Measurements from ENCODE around the gene CA6. TPM values are rescaled to one million over a fixed set of nuclear protein-coding genes. Genes with fewer than 3 reads are reported as not detected.
"Not testable (repeated sequence)": the region's sequence is repeated elsewhere in the genome, so short reads cannot be mapped to it uniquely, and the experiment has no call there.

Gene CA6
- total RNA-seq, 2 donors from 2014 or later = not detected

DNA sequence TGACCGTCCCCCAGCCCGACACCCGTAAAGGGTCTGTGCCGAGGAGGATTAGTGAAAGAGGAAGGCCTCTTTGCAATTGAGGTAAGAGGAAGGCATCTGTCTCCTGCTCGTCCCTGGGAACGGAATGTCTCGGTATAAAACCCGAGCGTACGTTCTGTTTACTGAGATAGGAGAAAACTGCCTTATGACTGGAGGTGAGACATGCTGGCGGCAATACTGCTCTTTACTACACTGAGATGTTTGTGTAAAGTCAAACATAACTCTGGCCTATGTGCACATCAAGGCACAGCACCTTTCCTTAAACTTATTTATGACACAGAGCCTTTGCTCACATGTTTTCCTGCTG is 56.5 kb downstream of the CA6 start:
- H3K9ac ChIP-seq (ENCODE audit: low read depth in 2 of 2, low read length in 2 of 2); H3K4me1 ChIP-seq; H3K9me3 ChIP-seq; H3K36me3 ChIP-seq; H3K27me3 ChIP-seq; intact Hi-C loops (cut with DNase I); H3K4me3 ChIP-seq: not testable (repeated sequence)
- peak; percentile 31 for DNase-seq
- peak overlapping the region; percentile 55 for H3K27ac ChIP-seq

DNA sequence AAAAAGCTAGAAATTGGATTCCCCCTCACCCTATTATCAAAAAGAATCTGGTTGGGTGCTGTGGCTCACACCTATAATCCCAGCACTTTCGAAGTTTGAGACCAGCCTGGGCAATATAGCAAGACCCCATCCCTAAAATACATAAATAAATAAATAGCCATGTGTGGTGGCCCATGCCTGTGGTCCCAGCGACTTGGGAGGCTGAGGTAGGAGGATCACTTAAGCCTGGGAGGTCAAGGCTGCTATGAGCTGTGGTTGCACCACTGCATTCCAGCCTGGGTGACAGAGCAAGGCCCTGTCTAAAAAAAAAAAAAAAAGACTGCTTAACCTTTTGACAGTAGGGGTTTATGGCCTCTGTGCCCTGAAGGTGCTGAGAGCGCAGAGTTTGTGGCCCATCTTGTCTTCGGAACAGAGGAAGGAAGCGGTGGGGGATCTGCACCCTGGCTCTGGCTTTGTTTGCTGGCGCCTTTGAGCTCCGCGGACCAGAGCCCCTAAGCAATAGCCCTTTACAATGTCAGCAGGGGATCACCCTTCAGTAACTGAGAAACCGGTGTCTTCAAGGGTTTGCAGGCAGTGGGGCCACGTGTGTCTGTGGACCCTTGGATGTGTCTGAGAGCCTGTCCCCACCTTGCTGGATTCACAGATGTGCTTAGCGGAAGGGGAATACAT is 58.5 kb downstream of the CA6 start:
- TF ChIP-seq, protein P1, sequence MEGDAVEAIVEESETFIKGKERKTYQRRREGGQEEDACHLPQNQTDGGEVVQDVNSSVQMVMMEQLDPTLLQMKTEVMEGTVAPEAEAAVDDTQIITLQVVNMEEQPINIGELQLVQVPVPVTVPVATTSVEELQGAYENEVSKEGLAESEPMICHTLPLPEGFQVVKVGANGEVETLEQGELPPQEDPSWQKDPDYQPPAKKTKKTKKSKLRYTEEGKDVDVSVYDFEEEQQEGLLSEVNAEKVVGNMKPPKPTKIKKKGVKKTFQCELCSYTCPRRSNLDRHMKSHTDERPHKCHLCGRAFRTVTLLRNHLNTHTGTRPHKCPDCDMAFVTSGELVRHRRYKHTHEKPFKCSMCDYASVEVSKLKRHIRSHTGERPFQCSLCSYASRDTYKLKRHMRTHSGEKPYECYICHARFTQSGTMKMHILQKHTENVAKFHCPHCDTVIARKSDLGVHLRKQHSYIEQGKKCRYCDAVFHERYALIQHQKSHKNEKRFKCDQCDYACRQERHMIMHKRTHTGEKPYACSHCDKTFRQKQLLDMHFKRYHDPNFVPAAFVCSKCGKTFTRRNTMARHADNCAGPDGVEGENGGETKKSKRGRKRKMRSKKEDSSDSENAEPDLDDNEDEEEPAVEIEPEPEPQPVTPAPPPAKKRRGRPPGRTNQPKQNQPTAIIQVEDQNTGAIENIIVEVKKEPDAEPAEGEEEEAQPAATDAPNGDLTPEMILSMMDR (IDR thresholded peaks at IDR 0.05) = no peak
- Histone ChIP-seq H3K4me3 (no peak overlapping the region), H3K9ac (ENCODE audit: low read depth in 2 of 2, low read length in 2 of 2) (no peak overlapping the region), H3K36me3 (no peaks in the 10 kb centered on the region), H3K27me3 (no peaks in the 10 kb centered on the region), H3K27ac (no peak overlapping the region), H3K4me1 (no peaks in the 10 kb centered on the region), H3K9me3 (no peaks in the 10 kb centered on the region)
- no peak for DNase-seq
- intact Hi-C loops (cut with DNase I) = no loop called here

DNA sequence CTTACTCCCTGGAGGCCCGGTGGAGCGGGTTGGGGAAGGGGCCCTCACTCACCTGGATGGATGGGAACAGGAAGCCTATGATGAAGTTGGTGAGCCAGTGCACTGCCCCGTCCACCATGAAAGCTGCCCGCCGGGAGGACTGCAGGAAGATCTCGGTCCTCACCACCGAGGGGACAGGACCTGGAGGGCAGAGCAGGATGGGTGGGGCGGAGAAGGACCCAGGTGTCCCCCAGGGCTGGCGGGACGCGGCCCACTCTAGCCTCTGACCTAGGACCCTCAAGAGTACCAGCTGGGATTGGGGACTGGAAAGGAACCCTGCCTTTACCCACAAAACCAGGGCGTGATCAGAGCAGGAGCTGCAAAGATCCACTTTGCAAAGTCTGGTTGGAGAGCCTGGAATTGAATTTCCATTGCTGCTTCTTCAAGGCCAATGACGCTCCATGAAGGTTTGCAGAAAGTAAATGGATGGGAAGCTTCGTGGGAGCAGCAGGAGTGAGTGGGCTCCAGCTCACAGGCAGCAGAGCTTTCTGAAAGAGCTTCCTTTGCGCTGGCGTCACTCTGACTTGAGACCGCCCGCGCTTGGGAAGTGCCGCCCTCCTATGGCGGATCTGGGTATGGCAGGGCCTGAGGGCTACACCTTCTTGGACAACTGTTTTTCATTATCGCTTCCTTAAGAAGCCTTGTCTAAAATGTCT is 59.2 kb downstream of the CA6 start:
- Histone ChIP-seq H3K9ac (ENCODE audit: low read depth in 2 of 2, low read length in 2 of 2) (no peak overlapping the region), H3K4me3 (no peak overlapping the region), H3K36me3 (no peaks in the 10 kb centered on the region), H3K27ac (no peak overlapping the region), H3K4me1 (no peaks in the 10 kb centered on the region), H3K27me3 (no peaks in the 10 kb centered on the region), H3K9me3 (no peaks in the 10 kb centered on the region)
- intact Hi-C loops (cut with DNase I) = loop anchor here (5.0 kb wide), 2 partner anchors 88 to 97 kb away; no protein-coding TSS in a partner anchor
- DNase-seq = peak; percentile 91
- TF ChIP-seq, protein P1 (IDR thresholded peaks at IDR 0.05) = peak; percentile 88

DNA sequence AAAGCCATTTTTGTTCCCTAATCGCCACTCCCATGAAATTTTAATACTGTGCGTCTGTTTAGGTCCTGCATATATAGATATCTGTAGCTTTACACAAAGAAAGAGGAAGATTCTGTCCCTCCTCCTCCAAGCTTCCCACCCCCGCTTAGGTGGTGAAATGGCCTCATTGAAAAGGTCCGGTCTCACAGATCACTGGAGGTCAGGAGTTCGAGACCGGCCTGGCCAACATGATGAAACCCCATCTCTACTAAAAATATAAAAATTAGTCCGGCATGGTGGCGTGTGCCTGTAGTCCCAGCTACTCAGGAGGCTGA is 59.7 kb downstream of the CA6 start:
- Histone ChIP-seq H3K36me3 (no peaks in the 10 kb centered on the region), H3K27me3 (no peaks in the 10 kb centered on the region), H3K9me3 (no peaks in the 10 kb centered on the region), H3K4me1 (no peaks in the 10 kb centered on the region), H3K9ac (ENCODE audit: low read depth in 2 of 2, low read length in 2 of 2) (no peak overlapping the region), H3K27ac (no peak overlapping the region), H3K4me3 (no peak overlapping the region)
- no peak for DNase-seq
- intact Hi-C loops (cut with DNase I) = loop anchor here (5.0 kb wide), 2 partner anchors 88 to 97 kb away; no protein-coding TSS in a partner anchor
- TF ChIP-seq, protein P1 (IDR thresholded peaks at IDR 0.05) = no peak

DNA sequence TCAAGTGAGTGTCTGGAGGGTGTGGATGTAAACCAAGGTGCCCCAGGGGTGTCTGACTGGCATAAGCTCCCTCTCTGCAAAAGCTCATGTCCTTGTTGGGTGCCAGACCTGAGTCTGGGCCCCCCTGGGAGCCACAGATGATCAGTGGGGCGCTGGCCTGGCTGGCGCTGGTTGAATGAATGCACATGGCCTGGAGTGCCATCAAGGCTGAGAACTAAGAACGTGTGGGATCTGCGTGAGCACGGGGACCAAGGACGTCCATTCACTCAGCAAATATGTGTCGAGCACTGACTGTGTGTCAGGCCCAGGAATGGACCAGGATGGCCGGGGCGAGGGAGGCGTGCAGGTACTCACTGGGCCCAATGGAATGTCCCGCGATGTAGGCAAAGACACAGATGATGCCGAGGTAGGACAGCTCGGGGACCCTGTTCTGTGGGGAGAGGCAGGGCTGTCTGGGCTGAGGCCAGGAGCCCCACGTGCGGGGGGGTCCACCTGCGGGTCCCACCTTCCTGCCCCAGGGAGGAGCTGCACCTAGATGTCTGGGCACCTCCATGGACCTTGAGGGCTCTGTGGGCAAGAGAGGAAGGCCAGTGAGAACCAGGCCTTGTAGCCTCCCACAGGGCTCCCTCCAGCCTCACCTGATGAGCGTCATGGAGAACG is 61.4 kb downstream of the CA6 start:
- intact Hi-C loops (cut with DNase I) = loop anchor here (5.0 kb wide), 2 partner anchors 90 to 95 kb away; no protein-coding TSS in a partner anchor
- H3K36me3 ChIP-seq = no peaks in the 10 kb centered on the region
- no peaks in the 10 kb centered on the region for H3K27me3 ChIP-seq
- no peak for DNase-seq
- no peaks in the 10 kb centered on the region for H3K9me3 ChIP-seq
- TF ChIP-seq, protein P1 (IDR thresholded peaks at IDR 0.05) = no peak
- no peaks in the 10 kb centered on the region for H3K4me1 ChIP-seq
- no peak overlapping the region for H3K4me3 ChIP-seq
- H3K27ac ChIP-seq = no peak overlapping the region
- no peak overlapping the region for H3K9ac ChIP-seq (ENCODE audit: low read depth in 2 of 2, low read length in 2 of 2)

Data from colonic mucosa (tissue), 4 donors.